ENCODE data around the gene RALBP1.
"Not testable (repeated sequence)": the region's sequence is repeated elsewhere in the genome, so short reads cannot be mapped to it uniquely, and the experiment has no call there.

Gene RALBP1

GRCh38 chr18:9455718-9456511, 19.4 kb upstream of the RALBP1 start:
- no peak for DNase-seq

- DNase-seq: no peak
Measured at GRCh38 chr18:9466127-9466526, 9.2 kb upstream of the RALBP1 start.

- no peak for DNase-seq
Measured at GRCh38 chr18:9466846-9467245, 8.5 kb upstream of the RALBP1 start.

- DNase-seq: no peak
Measured at GRCh38 chr18:9468998-9469397, 6.3 kb upstream of the RALBP1 start.

- no peak for DNase-seq
Measured at GRCh38 chr18:9469685-9470084, 5.6 kb upstream of the RALBP1 start.

- peak; percentile 51 for DNase-seq
Measured at GRCh38 chr18:9474108-9474982, 968 bp upstream of the RALBP1 start.

GRCh38 chr18:9475643-9476591, 604 bp downstream of the RALBP1 start:
- peak; percentile 84 for DNase-seq

- not testable (repeated sequence) for DNase-seq
Measured at GRCh38 chr18:9476949-9477348, 1.6 kb downstream of the RALBP1 start.

- no peak for DNase-seq
Measured at GRCh38 chr18:9477509-9477908, 2.2 kb downstream of the RALBP1 start.

- DNase-seq: no peak
Measured at GRCh38 chr18:9478545-9478944, 3.2 kb downstream of the RALBP1 start.

- no peak for DNase-seq
Measured at GRCh38 chr18:9482790-9483189, 7.5 kb downstream of the RALBP1 start.

GRCh38 chr18:9483526-9483925, 8.2 kb downstream of the RALBP1 start:
- DNase-seq: no peak

- not testable (repeated sequence) for DNase-seq
Measured at GRCh38 chr18:9484856-9485255, 9.5 kb downstream of the RALBP1 start.

- no peak for DNase-seq
Measured at GRCh38 chr18:9488538-9488937, 13.2 kb downstream of the RALBP1 start.

- DNase-seq: no peak
Measured at GRCh38 chr18:9494778-9495331, 19.5 kb downstream of the RALBP1 start.

GRCh38 chr18:9495465-9495864, 20.2 kb downstream of the RALBP1 start:
- DNase-seq: no peak

GRCh38 chr18:9495916-9496705, 20.8 kb downstream of the RALBP1 start:
- DNase-seq: no peak

GRCh38 chr18:9506046-9506792, 30.9 kb downstream of the RALBP1 start:
- DNase-seq: no peak

- no peak for DNase-seq
Measured at GRCh38 chr18:9507565-9508088, 32.3 kb downstream of the RALBP1 start.

- DNase-seq: no peak
Measured at GRCh38 chr18:9508446-9509025, 33.2 kb downstream of the RALBP1 start.

All from activated CD8-positive, alpha-beta memory T cell treated with anti-CD3 and anti-CD28 coated beads, Interleukin-2, amount 50 U/mL, for 48 hours (primary cell).